Dermis microvascular lymphatic vessel endothelial cell (primary cell): Measurements from ENCODE around the gene CYSTM1. TPM values are rescaled to one million over a fixed set of nuclear protein-coding genes. Genes with fewer than 3 reads are reported as not detected.
"Not testable (repeated sequence)": the region's sequence is repeated elsewhere in the genome, so short reads cannot be mapped to it uniquely, and the experiment has no call there.

Source experiments
- DNase-seq, 2 donors: peaks; one replicate each; pipeline versions ENCODE4 v3.0.0 to v3.0.0-alpha.2; 2010; ENCODE audit warnings: low read depth in 2 of 2
- total RNA-seq: library from RNA; depleted of rRNA; stranded (reverse); fragments of >200 nt; gene quantifications from 2 replicates; pipeline ENCODE4 v1.2.1, GENCODE V29; 2014

The CYSTM1 gene
- total RNA-seq, 1 donor from 2014 or later: 11.3 TPM

- DNase-seq: no peak
Observed at GRCh38 chr5:140148508-140148907, 26.5 kb upstream of the CYSTM1 start.

GRCh38 chr5:140150201-140150600, 24.8 kb upstream of the CYSTM1 start:
- DNase-seq: no peak

GRCh38 chr5:140151144-140152021, 23.6 kb upstream of the CYSTM1 start:
- no peak for DNase-seq

GRCh38 chr5:140152022-140152999, 22.7 kb upstream of the CYSTM1 start:
- DNase-seq: no peak

GRCh38 chr5:140153255-140153654, 21.7 kb upstream of the CYSTM1 start:
- no peak for DNase-seq

GRCh38 chr5:140153905-140154304, 21.1 kb upstream of the CYSTM1 start:
- DNase-seq: no peak

- not testable (repeated sequence) for DNase-seq
Observed at GRCh38 chr5:140154710-140155381, 20.1 kb upstream of the CYSTM1 start.

GRCh38 chr5:140157032-140157781, 17.8 kb upstream of the CYSTM1 start:
- DNase-seq: peak; percentile 48 to 72

- DNase-seq: no peak
Observed at GRCh38 chr5:140159014-140159927, 15.7 kb upstream of the CYSTM1 start.

GRCh38 chr5:140162275-140162674, 12.7 kb upstream of the CYSTM1 start:
- DNase-seq: no peak

- DNase-seq: no peak
Observed at GRCh38 chr5:140162781-140163180, 12.2 kb upstream of the CYSTM1 start.

GRCh38 chr5:140165101-140165922, 9.7 kb upstream of the CYSTM1 start:
- DNase-seq: peak; percentile 39 to 57

GRCh38 chr5:140165923-140166270, 9.1 kb upstream of the CYSTM1 start:
- DNase-seq: no peak

- no peak for DNase-seq
Observed at GRCh38 chr5:140166911-140167310, 8.1 kb upstream of the CYSTM1 start.

- DNase-seq: no peak
Observed at GRCh38 chr5:140168371-140168770, 6.6 kb upstream of the CYSTM1 start.

- no peak for DNase-seq
Observed at GRCh38 chr5:140169410-140169809, 5.6 kb upstream of the CYSTM1 start.

GRCh38 chr5:140172483-140172882, 2.5 kb upstream of the CYSTM1 start:
- no peak for DNase-seq

- no peak for DNase-seq
Observed at GRCh38 chr5:140174014-140174413, 974 bp upstream of the CYSTM1 start.
